GM12875 (cell line): Measurements from ENCODE around the gene CHD3.

Experiments used
- H3K4me3 ChIP-seq: one replicate; pipeline ENCODE4 v1.5.1; 2011; ENCODE audit warnings: low read depth, low read length, control low read depth
- TF ChIP-seq, protein P1 (sequence below): IDR thresholded peaks from 2 replicates; pipeline ENCODE4 v1.5.1; 2011; ENCODE audit warnings: low read depth, mild to moderate bottlenecking, control low read depth, inconsistent platforms, low read length, moderate library complexity, borderline replicate concordance; ENCODE audit not compliant: insufficient read depth

The CHD3 gene

DNA sequence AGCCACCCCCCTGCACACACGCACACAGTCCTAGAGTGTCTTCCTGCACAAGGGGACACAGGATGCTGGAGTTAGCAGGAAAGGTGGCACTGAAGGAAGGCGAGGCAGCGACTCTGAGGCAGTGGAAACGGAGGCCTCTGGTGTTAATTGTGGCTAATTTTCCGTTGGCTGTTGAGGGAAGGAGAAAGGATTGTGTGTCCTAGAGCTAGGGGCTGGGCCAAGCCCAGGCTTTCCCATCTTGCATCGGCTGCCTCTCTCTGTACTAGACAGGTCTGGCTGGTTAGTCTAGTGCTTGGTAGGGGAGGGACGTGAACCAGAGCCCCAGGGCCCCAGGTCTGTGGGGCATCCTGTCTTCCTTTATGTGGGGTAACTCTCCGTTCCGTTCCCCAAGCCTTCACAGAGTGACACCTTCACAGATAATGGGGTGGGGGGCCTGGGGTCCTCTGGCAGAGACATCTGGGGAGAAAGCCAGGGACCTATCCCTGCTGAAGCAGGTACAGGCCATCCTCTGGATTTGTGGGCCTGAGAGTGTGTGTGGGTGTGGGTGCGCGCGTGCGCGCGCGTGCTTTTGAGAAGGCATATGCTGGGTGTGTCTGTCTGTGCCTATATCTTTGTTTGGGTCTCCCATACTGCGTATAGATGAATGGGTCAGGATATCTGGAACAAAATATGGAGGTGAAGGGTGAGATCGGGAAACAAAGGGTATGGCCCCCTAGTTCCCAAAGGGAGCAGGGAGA, at the start of gene CHD3:
CHD3 (plus strand) TSS at position 606 of the 737 bp plus-strand sequence. CDS start 212 bp downstream, outside the sequence.
- TF ChIP-seq, protein P1, sequence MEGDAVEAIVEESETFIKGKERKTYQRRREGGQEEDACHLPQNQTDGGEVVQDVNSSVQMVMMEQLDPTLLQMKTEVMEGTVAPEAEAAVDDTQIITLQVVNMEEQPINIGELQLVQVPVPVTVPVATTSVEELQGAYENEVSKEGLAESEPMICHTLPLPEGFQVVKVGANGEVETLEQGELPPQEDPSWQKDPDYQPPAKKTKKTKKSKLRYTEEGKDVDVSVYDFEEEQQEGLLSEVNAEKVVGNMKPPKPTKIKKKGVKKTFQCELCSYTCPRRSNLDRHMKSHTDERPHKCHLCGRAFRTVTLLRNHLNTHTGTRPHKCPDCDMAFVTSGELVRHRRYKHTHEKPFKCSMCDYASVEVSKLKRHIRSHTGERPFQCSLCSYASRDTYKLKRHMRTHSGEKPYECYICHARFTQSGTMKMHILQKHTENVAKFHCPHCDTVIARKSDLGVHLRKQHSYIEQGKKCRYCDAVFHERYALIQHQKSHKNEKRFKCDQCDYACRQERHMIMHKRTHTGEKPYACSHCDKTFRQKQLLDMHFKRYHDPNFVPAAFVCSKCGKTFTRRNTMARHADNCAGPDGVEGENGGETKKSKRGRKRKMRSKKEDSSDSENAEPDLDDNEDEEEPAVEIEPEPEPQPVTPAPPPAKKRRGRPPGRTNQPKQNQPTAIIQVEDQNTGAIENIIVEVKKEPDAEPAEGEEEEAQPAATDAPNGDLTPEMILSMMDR: no peak

DNA sequence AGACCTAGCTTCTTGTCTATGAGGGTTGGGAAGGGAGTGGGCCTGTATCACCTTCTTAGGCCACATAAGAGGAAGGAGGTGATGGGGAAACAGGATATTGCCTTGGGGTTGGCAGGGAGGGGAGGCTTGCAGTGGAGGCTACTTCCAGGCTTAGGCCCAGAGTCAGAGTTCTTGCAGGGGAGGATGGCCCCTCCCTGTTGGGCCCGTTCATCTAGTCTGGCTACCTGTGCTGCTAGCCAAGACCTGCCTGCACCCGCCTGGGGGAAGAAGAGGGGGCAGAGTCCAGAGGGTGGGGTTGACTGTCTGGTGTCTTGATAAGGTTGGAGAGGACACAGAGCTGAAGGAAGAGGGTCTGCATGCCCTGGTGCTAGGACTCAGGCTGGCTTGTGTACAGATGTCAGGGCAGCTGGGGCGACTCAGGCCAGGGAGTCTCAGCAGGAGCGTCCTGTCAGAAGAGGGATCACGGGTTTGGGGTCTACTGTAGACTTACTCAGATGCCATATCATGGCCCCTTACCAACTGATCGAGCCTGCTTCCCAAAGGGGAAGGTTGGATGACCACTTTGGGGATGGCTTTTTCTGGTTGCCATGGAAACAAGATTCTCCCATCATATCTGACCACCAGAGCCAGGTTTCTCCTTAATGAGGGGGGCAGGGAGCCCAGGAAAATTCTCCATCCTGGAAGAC, 49.3 kb upstream of the CHD3 start:
- H3K4me3 ChIP-seq: no peak overlapping the region
- TF ChIP-seq, protein P1: no peak

More for the DNA sequence above, at the start of gene CHD3:
- peak within 1 kb of the TSS; percentile 92 for H3K4me3 ChIP-seq

DNA sequence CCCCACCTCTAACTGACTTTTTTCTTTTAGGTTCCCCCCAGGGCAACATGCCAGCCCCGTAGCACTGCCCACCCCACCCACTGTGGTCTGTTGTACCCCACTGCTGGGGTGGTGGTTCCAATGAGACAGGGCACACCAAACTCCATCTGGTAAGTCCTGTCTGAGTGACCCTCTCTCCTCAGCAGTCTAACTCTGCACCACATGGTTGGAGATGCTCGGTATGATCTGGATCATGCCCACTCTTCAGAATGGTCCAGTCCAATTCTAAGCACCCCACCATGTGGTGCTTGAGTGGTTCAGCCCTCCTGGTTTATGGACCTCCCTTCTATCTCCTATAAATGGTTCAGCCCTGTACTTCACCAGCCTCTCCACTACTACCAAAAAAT, 48.7 kb upstream of the CHD3 start:
- H3K4me3 ChIP-seq: no peak overlapping the region
- TF ChIP-seq, protein P1: no peak

DNA sequence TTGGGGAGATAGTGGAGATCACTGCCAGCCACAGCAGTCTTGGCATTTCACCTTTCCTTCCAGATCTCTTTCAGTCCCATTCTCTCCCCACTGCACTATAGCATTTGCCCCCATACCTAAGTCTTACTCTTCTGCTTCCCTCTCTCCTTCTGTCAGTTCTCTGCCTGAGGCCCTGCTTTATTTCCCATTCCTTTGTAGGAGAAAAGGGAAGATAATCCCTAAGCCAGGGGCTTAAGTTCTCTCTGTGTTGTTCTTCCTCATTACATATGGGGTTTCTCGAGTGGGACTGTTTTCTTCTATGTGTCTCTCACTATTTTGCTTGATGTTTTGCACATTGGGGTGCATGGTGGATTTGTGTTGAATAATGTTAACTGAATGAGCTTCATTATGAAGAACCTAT, 48.1 kb upstream of the CHD3 start:
- no peak overlapping the region for H3K4me3 ChIP-seq
- TF ChIP-seq, protein P1: no peak

DNA sequence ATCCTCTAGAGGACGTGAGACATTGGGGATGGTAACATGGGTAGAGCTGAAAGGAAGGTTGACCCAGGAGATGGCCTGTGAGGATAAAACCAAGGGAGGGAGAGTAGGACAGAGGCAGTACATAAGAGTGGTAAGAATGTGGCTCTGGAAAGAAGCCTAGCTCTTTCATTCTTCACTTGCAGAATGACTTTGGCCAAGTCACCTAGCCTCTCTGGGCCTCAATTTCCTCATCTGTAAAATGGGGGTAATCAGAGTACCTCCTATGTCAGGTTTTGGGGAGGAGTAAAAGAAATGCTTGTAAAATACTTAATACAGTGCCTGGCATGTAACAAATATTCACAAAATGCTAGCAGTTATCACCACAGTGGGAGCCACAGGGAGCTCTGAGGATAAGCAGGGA, 47.7 kb upstream of the CHD3 start:
- no peak overlapping the region for H3K4me3 ChIP-seq
- TF ChIP-seq, protein P1: no peak

DNA sequence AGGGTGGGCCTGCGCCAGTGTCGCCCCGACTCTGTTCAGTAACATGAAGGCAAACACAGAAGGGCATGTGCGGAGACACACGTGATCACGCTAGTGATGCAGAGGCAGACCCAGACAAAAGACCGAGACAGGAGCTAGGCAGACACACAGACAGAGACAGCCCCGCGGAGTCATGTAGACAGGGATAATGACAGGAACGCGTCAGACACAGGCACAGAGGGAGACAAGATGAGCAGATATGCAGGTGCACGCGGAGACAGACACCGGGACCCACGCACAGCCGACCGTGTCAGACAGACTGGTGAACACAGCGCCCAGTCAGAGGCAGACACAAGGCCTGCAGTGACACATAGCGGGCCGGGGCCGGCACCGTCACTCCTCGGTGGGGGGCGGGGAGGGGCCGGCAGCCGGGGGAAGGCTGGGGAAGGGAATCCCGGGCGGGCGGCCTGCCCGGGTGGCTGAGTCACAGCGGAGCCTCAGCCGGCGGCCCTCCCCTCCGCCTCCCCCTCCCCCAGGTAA, 47.1 kb upstream of the CHD3 start:
- TF ChIP-seq, protein P1: no peak
- peak overlapping the region; percentile 91 for H3K4me3 ChIP-seq
